ENCODE data around the gene SAMD14. TPM values are rescaled to one million over a fixed set of nuclear protein-coding genes. Genes with fewer than 3 reads are reported as not detected.

SAMD14 gene
- total RNA-seq, 1 experiment from 2014 or later, result 5.9 TPM

DNA sequence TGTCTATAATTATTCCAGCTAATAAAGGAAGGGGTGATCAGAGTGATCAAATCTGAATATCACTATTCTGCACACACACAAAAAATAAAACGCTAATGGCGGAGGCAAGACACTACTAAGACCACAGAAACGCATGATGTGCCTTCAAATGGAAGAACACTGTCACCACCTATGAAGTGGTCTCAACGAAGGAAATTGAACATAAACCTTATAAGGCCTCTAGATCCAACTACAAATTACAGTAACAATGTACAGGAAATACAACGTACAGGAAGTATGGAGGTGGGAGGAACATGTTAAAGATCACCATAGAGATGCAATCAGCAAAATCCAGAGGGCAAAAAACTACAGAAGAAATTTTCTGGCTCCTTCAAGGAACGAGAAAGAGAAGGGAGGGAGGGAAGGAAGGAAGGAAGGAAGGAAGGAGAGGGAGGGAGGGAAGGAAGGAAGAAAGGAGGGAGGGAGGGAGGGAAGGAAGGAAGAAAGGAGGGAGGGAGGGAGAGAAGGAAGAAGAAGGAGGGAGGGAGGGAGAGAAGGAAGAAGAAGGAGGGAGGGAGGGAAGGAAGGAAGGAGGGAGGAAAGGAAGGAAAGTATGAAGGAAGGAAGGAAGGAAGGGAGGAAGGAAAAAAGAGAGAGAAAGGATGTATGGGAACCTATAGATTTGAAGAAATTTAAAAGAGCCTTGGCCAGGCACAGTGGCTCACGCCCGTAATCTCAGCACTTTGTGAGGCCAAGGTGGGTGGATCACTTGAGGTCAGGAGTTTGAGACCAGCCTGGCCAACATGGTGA, 32.7 kb upstream of the SAMD14 start (continued):
- no peak for TF ChIP-seq TP53 (CRISPR knock-in tag; IDR thresholded peaks at IDR 0.05)

GRCh38 chr17:50161911-50162288, 31.9 kb upstream of the SAMD14 start:
- TF ChIP-seq AFF4 (CRISPR knock-in tag; IDR thresholded peaks at IDR 0.05; ENCODE audit: borderline replicate concordance), result no peak
- CTCF ChIA-PET, result interaction anchor here (0.9 to 2.7 kb wide), 33 partner anchors 8 to 235 kb away, joined by 3 to 46 read pairs (median 7); partner anchors contain the start of genes COL1A1, DLX4, ITGA3 and LRRC59
- POLR2A ChIA-PET, result interaction anchor here (0.6 to 2.4 kb wide), 5 partner anchors 10 to 61 kb away, joined by 3 to 22 read pairs (median 3); no protein-coding TSS in a partner anchor
- Mint-ChIP-seq H3K4me1 (peaks cover 10% of the 10 kb centered on the region), H3K9me3 (no peaks in the 10 kb centered on the region), H3K27ac (peak overlapping the region; percentile 51), H3K27me3 (ENCODE audit: low read depth) (peaks cover 33% of the 10 kb centered on the region), H3K36me3 (no peaks in the 10 kb centered on the region), H3K4me3 (peak overlapping the region; percentile 79)
- DNase-seq (ENCODE audit: low spot score) (no peak), ATAC-seq (peak; percentile 9)

DNA sequence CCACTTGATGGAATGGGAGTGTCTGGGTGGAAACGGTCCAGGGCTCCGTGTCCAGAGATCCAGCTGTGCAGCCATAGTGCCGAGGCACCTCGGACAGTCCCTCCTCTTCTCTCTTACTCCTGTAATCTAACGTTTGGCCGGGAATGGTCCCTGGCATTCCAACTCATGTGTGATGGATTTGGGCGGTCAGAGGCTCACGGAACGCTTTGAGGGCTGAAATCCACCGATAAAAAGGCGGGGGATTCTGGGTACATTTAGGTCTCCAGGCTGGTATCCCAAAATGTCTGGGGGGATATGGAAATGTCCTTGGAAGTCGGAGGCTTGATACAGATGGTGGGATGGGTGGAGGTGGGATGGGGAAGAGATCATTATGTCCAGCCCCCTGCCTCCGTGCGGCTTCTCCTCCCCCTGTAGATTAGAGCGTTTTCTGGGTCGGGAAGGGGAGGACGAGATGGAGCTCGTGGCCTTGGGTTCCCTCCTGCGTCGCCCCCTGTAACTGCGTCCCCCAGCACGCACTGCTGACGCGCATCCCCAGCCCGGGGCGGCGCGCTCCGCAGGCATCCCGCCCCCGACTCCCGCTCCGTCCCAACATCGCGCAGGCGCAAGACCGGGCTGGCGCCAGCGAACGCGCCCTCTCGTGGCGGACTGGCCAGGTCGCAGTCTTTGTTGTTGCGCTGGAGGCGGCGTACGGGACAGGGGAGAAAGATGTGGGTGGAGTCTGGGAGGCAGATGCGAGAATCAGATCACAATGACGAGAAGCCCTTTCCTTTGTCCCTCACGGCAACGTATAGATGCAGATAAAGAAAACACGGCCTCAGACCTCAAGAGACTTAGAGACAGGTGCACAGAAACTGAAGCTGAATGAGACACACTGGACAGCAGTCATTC, 31.3 kb upstream of the SAMD14 start:
- CTCF ChIA-PET, result interaction anchor here (0.6 to 2.7 kb wide), 37 partner anchors 8 to 236 kb away, joined by 3 to 46 read pairs (median 5); partner anchors contain the start of genes COL1A1, DLX4, ITGA3 and LRRC59
- peak overlapping the region; percentile 51 for H3K27ac Mint-ChIP-seq
- TF ChIP-seq, protein P1, sequence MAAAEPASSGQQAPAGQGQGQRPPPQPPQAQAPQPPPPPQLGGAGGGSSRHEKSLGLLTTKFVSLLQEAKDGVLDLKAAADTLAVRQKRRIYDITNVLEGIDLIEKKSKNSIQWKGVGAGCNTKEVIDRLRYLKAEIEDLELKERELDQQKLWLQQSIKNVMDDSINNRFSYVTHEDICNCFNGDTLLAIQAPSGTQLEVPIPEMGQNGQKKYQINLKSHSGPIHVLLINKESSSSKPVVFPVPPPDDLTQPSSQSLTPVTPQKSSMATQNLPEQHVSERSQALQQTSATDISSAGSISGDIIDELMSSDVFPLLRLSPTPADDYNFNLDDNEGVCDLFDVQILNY (CRISPR knock-in tag; IDR thresholded peaks at IDR 0.05), result peak; percentile 93
- TF ChIP-seq NR1H2 (CRISPR knock-in tag; IDR thresholded peaks at IDR 0.05) (no peak), GABPB1 (CRISPR knock-in tag; IDR thresholded peaks at IDR 0.05) (no peak), KAT7 (CRISPR knock-in tag; IDR thresholded peaks at IDR 0.05; ENCODE audit: borderline replicate concordance) (no peak), HMGXB4 (CRISPR knock-in tag; IDR thresholded peaks at IDR 0.05) (peak; percentile 93), FOXP4 (CRISPR knock-in tag; IDR thresholded peaks at IDR 0.05) (peak; percentile 82), CREM (CRISPR knock-in tag; IDR thresholded peaks at IDR 0.05) (peak; percentile 73; the same call in 1 of the 2 replicates), IRF1 (CRISPR knock-in tag; IDR thresholded peaks at IDR 0.05) (no peak), FOXP1 (CRISPR knock-in tag; IDR thresholded peaks at IDR 0.05; ENCODE audit: borderline replicate concordance) (peak; percentile 81; the same call in 1 of the 2 replicates), GTF2I (CRISPR knock-in tag; conservative IDR thresholded peaks at IDR 0.05) (no peak), TP53 (CRISPR knock-in tag; IDR thresholded peaks at IDR 0.05) (no peak), FOXJ3 (CRISPR knock-in tag; IDR thresholded peaks at IDR 0.05; ENCODE audit: borderline replicate concordance) (no peak), ZNF232 (CRISPR knock-in tag; IDR thresholded peaks at IDR 0.05) (no peak; the same call in 1 of the 2 replicates), RORB (CRISPR knock-in tag; IDR thresholded peaks at IDR 0.05) (no peak)
- TF ChIP-seq, protein P2, sequence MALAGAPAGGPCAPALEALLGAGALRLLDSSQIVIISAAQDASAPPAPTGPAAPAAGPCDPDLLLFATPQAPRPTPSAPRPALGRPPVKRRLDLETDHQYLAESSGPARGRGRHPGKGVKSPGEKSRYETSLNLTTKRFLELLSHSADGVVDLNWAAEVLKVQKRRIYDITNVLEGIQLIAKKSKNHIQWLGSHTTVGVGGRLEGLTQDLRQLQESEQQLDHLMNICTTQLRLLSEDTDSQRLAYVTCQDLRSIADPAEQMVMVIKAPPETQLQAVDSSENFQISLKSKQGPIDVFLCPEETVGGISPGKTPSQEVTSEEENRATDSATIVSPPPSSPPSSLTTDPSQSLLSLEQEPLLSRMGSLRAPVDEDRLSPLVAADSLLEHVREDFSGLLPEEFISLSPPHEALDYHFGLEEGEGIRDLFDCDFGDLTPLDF (CRISPR knock-in tag; IDR thresholded peaks at IDR 0.05), result no peak
- TF ChIP-seq, protein P3, sequence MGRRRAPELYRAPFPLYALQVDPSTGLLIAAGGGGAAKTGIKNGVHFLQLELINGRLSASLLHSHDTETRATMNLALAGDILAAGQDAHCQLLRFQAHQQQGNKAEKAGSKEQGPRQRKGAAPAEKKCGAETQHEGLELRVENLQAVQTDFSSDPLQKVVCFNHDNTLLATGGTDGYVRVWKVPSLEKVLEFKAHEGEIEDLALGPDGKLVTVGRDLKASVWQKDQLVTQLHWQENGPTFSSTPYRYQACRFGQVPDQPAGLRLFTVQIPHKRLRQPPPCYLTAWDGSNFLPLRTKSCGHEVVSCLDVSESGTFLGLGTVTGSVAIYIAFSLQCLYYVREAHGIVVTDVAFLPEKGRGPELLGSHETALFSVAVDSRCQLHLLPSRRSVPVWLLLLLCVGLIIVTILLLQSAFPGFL (CRISPR knock-in tag; IDR thresholded peaks at IDR 0.05; ENCODE audit: borderline replicate concordance), result no peak

More for the DNA sequence above, 31.3 kb upstream of the SAMD14 start:
- Mint-ChIP-seq H3K4me1 (peaks cover 10% of the 10 kb centered on the region), H3K36me3 (no peaks in the 10 kb centered on the region), H3K9me3 (no peaks in the 10 kb centered on the region), H3K27me3 (ENCODE audit: low read depth) (peaks cover 33% of the 10 kb centered on the region), H3K4me3 (peak overlapping the region; percentile 79)
- POLR2A ChIA-PET, result interaction anchor here (0.6 to 2.4 kb wide), 6 partner anchors 9 to 60 kb away, joined by 3 to 22 read pairs (median 4); no protein-coding TSS in a partner anchor
- peak; percentile 96 for DNase-seq (ENCODE audit: low spot score)
- peak; percentile 92 for ATAC-seq

Measured in WTC11 (cell line).